ENCODE data around the gene ITGB5. TPM values are rescaled to one million over a fixed set of nuclear protein-coding genes. Genes with fewer than 3 reads are reported as not detected.

Gene ITGB5
- 229 and 231 TPM in 2 replicates for total RNA-seq

DNA sequence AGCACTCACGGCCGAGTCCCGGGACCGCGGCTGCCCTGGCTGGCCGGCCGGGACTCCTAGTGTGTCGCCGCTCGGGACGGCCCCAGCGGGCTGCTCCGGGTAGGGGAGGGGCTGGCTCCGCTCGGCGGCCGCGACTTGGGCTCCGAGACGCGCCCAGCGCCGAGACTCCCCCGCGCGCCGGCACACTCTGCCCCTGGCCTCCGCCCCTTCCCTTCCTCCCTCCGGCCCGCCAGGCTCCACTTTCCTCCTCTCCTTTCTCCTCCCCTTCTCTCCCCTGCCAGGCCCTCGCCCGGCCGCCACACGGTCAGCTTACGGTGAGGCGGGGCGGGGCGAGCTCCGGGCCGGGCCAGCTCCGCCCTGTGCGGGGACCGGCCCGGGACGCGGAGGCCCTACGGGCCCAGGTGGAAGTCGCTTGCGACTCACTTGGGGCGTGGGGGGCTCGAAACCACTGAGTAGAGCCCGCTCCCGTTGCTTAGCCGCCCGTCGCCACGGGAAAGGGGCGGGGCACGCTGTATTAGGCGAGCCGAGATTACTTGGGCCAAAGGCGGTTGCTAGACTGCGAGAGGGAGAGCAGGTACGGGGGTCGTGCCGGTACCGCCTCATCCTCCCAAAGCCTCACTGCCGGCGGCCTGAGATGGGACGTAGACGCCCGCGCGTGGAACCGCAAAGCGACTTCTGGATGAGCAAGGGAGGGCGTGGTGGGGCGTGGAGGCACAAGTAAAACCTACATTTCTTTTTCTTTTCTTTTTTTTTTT, at the start of gene ITGB5:
Gene ITGB5 (minus strand): TSS at position 189 of the 755 bp plus-strand sequence. CDS start 365 bp downstream, outside the sequence.
- DNase-seq (ENCODE audit: low read depth), result peak; percentile 85
- TF ChIP-seq CTCF (IDR thresholded peaks at IDR 0.05; ENCODE audit: insufficient read depth, low read depth, low read length), result no peak
- peak within 1 kb of the TSS; percentile 73 for H3K4me3 ChIP-seq (ENCODE audit: low read depth, low read length)

GRCh38 chr3:124935794-124936542, 48.8 kb upstream of the ITGB5 start:
- DNase-seq (ENCODE audit: low read depth), result no peak
- no peak overlapping the region for H3K4me3 ChIP-seq (ENCODE audit: low read depth, low read length)
- TF ChIP-seq CTCF (IDR thresholded peaks at IDR 0.05; ENCODE audit: insufficient read depth, low read depth, low read length), result no peak

DNA sequence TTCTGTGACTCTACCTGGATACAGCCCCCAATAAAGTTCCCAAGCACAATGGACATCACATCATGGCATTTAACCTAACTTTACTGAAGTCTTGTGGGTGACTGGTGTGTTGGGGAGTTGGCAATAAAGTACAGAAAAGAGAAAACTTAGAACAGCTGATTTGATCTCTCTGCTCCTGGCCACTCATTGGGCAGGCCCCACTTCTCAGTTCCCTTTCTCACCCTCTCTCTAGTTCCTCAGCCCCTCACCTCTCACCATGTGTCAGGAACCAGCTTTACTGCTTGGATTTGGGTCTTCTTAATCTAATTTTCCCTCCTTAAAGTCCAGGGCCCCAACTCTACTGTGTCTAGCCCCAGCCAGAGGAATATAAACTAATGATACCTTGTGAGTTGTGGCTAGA, 48.1 kb upstream of the ITGB5 start:
- H3K4me3 ChIP-seq (ENCODE audit: low read depth, low read length), result no peak overlapping the region
- TF ChIP-seq CTCF (IDR thresholded peaks at IDR 0.05; ENCODE audit: insufficient read depth, low read depth, low read length), result no peak
- DNase-seq (ENCODE audit: low read depth), result no peak

DNA sequence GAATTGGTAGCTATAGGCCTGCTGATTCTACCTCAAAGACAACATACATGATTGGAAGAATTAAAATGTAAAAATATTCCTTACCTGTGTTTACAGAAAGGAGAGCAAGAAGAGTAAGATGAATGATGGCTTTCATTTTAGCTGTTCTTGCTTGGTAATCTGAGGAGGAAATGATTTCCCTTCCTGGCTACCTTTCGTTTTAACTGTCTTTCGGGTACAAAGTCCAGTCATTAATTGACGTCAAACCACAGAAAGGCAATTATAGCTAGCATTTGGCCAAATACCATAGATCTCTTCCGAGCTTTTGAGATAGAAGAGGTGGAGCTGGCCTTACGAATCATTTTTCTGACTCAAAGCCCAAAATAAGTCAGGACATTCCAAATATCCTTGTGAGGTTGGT, 47.4 kb upstream of the ITGB5 start, which contains the start of gene MUC13:
Gene MUC13 (minus strand): TSS at position 175 of the 400 bp plus-strand sequence. CDS start 39 bp downstream, at position 136.
- DNase-seq (ENCODE audit: low read depth), result no peak
- TF ChIP-seq CTCF (IDR thresholded peaks at IDR 0.05; ENCODE audit: insufficient read depth, low read depth, low read length), result no peak
- H3K4me3 ChIP-seq (ENCODE audit: low read depth, low read length), result no peak within 1 kb of the TSS

GRCh38 chr3:124928333-124929202, 41.4 kb upstream of the ITGB5 start:
- peak; percentile 75 for DNase-seq (ENCODE audit: low read depth)
- H3K4me3 ChIP-seq (ENCODE audit: low read depth, low read length), result no peak overlapping the region
- peak; percentile 76 for TF ChIP-seq CTCF (IDR thresholded peaks at IDR 0.05; ENCODE audit: insufficient read depth, low read depth, low read length)

GRCh38 chr3:124927574-124928045, 40.4 kb upstream of the ITGB5 start:
- TF ChIP-seq CTCF (IDR thresholded peaks at IDR 0.05; ENCODE audit: insufficient read depth, low read depth, low read length), result no peak
- no peak for DNase-seq (ENCODE audit: low read depth)
- H3K4me3 ChIP-seq (ENCODE audit: low read depth, low read length), result no peak overlapping the region
